Effector CD8-positive, alpha-beta T cell (primary cell): Measurements from ENCODE around the gene RAB15.

Source experiments
- DNase-seq: peaks from one replicate; lab custom pipeline; 2025; lab: John Stamatoyannopoulos, UW

Gene RAB15

GRCh38 chr14:64910847-64911495 is 61.2 kb downstream of the RAB15 start:
- DNase-seq: no peak

- no peak for DNase-seq
Measured at GRCh38 chr14:64906022-64906421, 66.1 kb downstream of the RAB15 start.

GRCh38 chr14:64899958-64900357 is 72.2 kb downstream of the RAB15 start:
- no peak for DNase-seq
